Activated CD8-positive, alpha-beta memory T cell treated with anti-CD3 and anti-CD28 coated beads, Interleukin-2, amount 50 U/mL, for 1 hour (primary cell): ENCODE data around the gene TPSB2.
"Not testable (repeated sequence)": the region's sequence is repeated elsewhere in the genome, so short reads cannot be mapped to it uniquely, and the experiment has no call there.

Source experiments
- DNase-seq: peaks from one replicate; pipeline ENCODE4 v3.0.0-alpha.2; 2020; ENCODE audit errors: extremely low read depth

Gene TPSB2

DNA sequence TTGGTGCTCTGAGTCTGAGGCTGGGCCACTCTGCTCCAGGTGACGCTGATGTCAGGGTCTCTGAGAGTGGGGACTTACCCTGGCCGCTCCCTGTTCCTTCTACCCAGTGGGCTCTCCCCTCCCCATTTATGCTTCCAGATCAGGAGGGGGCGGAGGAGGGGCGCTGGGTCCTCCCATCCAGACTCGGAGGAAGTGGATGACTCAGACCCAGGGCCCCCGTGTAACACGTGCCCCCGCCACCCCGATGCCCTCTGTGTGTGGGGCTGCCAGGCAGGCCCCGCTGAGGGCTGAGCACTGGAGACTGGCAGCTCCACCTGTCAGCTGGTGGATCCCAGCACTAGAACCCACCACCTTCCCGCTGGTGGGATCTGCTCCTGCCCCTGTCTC, at the start of gene TPSB2:
Gene TPSB2 (minus strand): TSS at position 101 of the 387 bp plus-strand sequence. CDS start 233 bp downstream, outside the sequence.
- not testable (repeated sequence) for DNase-seq

DNA sequence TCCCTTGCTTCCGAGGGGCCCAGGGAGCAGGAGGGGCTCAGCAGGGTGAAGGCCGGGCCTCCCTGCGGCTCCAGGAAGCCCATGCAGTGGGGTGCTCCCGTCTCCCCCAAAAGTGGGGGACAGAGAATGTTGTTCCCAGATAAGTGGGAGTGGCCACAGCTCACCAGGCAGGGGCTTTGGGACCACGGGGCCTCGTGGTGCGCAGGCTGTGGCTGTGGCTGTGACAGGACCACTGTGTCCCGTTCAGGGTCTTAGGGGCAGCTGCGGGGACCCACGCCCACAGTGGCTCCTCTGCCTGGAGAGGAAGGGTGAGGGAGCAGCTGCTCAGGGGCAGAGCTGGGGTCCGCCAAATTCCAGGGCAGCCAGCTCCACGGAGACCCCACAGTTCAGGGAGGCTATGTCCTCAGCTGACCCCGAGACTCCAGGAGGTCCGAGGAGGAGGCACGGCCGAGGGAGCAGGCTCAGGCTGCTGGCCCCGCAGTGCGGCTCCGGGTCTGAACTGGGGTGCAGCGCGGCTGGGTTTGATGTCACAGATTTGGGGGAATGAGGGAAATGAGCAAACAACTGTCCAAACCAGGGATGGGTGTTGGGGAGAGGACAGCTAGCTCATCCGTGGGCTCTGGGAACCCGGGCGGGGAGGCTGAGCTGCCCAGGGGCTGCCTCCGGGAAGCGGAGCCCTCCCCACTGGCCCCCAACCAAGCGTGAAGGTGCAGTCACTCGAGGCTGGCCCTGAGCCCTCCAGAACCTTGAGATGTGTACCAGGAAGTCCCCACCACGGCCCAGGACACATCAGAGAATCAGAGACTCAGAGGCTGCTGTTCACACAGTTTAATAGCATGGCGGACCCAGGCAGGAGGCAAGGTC, 49.3 kb upstream of the TPSB2 start:
- no peak for DNase-seq

DNA sequence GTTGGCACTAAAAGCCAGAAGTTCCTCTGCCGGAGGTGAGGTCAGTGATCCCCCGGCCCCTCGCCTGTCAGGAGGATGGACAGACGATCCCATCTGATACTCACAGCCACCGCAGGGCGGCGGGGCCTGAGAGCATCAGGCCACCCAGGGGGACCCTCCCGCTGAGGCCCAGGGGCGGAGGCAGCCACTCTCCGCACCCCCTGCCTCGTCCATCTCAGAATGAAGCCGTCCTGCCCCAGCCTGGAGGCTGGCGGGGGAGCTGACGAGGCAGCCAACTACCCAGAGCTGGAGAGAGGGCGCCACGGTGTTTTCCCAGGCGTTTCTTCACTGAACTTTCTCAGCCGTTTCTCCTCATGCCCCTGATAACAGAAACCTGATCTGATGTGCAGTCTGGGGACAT, 48.5 kb upstream of the TPSB2 start:
- DNase-seq = no peak

DNA sequence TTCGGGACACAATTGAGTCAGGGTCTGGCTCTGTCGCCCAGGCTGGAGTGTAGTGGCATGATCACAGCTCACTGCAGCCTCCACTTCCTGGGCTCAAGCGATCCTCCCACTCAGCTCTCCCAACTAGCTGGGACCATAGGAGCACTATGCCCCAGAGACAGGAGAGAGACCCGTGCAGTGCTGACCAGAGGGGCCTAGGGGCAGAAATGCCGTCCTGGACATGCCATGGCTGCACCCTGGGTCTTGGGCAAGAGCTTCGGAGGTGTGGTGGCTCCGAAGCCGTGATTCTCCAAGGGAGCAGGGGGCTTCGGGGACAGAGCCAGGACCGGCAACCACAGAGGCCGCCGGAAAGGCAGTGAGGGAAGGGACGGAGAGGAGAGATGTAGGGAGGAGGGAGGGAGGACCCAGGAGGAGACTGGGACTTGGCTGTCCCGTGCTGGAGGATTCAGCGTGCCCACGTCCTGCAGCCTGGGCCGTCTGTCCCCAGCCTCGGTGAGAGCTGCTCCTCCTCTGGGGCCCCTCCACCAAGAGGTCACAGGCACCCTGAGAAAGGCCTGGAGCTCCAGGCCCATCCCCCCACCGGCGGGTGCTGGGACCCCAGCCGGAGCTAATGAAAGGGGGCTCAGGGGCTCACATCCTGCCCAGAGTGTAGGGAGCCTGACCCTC, 47.8 kb upstream of the TPSB2 start:
- DNase-seq = no peak

DNA sequence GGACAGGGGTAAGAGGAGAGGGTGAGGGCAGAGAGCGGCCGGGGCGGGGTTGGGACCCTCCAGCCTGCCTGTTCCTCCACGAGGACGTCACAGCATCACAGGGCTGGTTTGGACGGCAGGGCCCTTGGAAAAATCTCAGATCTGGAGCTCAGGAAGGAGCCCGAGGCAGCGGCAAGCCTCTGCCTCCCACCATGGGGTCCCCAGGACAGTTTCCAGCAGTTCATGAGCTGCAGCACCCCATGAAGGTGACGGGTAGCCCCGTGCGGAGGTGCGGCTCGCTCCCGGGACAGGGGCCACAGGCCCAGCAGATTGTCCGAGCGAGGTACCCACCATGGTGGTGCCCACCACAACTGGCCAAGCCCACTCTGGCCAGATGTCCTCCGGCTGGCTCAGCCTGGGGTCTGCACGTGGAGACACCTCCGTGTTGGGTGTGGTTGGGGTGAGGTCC, 47.2 kb upstream of the TPSB2 start:
- no peak for DNase-seq

DNA sequence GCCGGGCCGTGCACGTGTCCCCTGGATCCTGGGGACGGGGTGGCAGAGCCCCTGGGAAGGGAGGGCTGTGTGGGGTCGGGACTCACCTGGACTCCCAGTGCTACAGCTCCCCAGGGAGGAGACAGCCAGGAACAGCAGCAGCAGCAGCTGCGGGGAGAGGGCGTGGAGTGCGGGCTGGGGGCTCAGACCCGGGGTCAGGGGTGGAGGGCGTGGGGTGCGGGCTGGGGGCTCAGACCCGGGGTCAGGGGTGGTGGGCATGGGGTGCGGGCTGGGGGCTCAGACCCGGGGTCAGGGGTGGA, 46.5 kb upstream of the TPSB2 start:
- no peak for DNase-seq

DNA sequence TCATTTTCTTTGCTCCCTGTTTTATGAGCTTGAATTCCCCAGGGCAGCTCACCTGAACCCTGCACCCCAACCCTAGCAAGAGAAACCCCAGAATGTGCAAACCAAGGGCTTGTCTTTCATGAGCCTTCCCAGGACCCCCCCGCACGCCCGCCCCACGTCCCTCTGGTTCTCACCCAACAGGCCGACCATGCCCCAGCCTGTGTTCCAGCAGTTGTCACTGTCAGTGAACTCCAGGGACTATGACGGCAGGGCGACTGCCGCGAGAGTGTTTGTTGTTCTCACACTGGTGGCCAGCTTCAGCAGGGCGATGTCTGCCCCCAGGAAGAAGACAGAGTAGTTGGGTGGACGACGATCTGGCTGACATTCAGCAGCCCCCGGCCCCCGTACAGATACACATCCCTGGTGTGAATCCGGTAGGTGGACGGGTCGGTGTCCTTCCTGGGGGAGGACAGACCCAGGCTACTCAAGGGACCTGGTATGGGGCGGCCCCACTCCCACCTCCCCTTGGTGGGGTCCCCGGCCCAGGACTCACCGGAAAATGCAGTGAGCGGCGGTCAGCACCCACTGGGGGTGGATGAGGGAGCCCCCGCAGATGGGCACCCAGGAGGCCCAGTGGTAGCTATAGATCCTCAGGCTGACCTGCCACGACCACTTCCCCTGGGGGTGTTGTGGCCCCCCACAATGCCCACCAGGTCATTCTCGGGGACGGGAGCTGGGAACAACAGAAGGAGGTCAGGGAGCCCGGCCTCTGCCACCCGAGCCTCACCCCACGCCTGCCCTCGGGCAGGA, 46.0 kb upstream of the TPSB2 start:
- DNase-seq = no peak

DNA sequence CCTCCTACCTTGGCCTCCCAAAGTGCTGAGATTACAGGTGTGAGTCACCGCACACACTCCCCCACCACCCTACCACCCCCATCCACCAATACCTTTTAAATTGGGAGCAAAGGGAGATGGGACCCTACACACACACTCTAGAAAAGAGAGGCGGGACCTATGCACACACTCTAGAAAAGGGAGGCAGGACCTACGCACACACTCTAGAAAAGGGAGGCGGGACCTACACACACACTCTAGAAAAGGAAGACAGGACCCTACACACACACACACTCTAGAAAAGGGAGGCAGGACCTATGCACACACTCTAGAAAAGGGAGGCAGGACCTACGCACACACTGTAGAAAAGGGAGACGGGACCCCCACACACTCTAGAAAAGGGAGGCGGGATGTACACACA, 44.8 kb upstream of the TPSB2 start:
- DNase-seq = no peak

DNA sequence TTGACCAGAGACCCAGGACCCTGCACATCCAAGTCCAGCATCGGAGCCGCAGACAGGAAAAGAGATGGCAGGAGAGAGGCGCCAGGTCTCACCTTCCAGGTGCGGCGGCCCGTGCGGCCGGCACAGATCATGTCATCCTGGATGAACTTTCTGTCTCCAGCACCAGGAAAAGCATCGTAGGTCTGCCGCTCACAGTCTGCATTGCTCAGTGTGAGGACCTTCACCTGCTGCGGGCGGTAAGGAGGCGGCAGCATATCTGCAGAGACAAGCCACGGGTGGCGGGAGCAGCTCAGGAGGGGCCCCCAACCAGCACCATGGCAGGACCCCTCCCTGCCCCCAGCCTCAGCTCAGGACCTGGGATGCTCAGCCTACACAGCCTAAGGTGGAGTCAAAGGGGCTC, 43.8 kb upstream of the TPSB2 start:
- no peak for DNase-seq

DNA sequence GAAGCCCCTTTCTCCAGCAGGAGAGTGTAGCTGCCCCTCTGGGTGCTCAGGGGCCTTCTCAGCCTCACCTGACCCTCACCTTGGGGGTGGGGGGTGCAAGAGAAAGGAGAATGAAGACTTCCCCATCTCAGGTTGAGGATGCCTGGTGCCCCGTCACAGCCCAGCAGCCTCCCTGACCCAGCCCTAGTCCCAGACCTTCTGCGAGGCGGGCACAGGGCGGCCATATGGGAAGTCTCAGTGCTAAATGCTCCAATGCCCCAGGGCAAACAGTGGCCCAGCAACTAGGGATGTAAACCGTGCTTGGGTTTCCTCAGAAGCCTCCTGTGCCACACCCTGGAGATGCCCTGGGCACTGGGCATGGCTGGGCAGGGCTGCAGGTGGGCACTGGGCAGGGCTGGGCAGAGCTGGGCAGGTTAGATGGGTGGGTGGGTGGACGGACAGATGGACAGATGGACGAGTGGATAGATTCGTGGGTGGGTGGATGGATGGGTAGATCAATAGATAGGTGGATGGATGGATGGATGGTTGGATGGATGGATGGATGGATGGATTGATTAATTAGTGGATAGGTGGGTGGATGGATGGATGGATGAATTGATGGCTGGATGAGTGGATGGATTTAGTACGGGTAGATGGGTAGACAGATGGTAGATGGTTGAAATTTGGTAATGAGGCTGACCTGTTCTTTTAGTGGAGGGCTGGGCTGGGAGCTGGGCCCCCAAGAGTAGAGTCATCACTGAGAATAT, 42.6 kb upstream of the TPSB2 start:
- DNase-seq = no peak

DNA sequence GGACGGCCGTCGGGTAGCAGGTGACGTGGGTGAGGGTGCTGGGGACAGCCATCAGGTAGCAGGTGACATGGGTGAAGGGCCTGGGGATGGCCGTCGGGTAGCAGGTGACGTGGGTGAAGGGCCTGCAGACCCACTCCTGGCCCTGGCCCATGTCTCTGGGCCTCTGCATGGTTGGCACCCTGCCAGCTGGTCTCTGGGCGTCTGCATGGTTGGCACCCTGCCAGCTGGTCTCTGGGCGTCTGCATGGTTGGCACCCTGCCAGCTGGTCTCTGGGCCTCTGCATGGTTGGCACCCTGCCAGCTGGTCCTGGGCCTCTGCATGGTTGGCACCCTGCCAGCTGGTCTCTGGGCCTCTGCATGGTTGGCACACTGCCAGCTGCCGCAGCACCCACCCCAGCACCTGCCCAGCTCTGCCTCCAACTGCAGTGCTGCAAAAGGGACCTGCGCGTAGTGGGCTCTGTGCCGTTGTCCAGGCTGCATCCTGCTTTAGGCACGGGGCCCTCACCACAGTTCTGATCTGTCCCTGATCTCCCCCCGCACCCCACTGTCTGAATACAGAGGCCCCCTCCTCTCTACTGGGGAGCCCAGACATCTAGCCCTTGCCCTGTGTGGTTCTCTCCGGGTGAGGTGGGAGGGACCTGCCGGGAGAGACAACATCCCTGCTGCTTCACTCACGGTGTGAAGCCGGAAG, 41.9 kb upstream of the TPSB2 start:
- not testable (repeated sequence) for DNase-seq

DNA sequence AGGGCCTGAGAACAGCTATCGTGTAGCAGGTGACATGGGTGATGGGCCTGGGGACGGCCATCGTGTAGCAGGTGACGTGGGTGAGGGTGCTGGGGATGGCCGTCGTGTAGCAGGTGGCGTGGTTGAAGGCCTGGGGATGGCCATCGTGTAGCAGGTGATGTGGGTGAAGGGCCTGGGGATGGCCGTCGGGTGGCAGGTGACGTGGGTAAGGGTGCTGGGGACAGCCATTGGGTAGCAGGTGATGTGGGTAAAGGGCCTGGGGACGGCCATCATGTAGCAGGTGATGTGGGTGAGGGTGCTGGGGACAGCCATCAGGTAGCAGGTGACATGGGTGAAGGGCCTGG, 41.4 kb upstream of the TPSB2 start:
- no peak for DNase-seq

DNA sequence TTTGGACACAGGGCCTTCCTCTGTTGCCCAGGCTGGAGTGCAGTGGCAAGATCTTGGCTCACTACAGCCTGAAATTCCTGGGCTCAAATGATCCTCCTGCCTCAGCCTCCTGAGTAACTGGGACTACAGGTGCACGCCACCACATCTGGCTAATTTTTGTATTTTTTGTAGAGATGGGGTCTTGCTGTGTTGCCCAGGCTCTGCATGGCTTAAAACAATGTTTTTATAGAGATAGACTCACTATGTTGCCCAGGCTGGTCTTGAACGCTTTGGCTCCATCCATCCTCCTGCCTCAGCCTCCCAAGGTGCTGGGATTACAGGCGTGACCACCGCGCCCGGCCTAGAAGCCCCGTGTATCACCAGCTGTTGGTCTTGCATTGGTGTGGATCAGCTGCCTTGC, 39.4 kb upstream of the TPSB2 start:
- DNase-seq = not testable (repeated sequence)

DNA sequence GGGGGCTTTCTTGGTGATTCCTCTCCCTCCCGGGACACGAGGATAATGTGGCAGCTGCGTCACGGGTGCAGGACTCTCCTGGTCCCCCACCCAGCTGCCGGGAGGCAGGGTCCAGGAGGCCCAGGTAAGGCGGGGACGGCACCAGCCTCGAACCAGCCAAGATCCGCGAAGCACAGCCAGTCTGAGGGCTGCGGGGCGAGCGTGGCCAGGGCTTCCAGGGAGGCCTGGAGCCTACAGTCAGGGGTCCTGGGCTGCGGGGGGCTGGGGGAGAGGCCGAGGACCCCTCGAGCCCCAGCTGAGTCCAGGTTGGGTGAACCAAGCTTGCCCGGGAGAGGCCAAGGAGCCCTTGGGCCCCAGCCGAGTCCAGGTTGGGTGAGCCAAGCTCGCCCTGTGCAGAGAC, 35.8 kb upstream of the TPSB2 start:
- DNase-seq = no peak

DNA sequence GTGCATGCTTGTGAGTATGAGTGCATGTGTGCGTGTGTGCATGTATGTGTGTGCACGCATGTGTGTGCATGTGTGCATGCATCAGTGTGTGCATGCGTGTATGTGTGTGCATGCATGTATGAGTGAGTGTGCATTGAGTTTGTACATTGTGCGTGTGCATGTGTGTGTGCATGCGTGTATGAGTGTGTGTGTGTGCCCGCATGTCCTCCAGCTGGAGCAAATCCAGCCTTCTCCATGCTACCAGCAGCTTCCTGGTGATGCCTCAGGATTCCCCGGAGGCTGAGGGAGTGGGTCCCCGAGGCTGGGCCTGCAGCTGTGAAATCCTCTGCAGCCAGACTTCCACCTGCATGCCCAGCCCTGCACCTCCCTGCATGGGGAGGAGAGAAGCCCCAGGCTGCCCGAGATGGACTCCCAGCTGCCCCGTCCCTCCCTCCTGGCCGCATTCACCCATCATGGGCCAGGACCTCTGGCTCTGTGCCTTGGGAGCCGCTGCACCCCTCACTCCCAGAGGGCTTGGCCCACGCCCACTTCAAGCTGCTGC, 35.2 kb upstream of the TPSB2 start:
- no peak for DNase-seq

DNA sequence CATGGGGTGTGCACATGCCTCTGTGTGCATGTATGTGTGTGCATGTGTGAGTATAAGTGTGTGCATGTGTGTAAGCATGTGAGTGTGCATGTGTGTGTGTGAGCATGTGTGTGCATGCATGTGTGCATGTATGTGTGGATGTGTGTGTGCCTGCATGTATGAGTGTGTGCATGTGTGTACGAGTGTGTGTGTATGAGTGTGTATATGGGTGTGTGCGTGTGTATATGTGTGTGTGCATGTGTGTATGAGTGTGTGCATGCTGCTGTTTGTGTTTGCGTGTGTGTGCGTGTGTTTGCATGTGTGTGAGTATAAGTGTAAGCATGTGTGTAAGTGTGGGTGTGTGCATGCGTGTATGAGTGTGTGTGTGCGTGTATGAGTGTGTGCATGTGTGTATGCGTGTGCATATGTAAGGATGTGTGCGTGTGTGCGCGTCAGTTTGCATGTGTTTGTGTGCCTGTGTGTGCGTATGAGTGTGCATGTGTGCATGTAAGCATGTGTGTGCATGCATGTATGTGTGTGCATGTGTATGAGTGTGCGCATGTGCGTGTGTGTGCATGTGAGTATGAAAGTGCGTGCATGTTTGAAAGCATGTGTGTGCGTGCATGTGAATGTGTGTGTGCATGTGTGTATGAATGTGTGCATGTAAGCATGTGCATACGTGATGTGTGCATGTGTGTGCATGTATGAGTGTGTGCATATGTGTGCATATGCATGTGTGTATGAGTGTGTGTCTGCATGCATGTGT, 34.5 kb upstream of the TPSB2 start:
- DNase-seq = no peak

DNA sequence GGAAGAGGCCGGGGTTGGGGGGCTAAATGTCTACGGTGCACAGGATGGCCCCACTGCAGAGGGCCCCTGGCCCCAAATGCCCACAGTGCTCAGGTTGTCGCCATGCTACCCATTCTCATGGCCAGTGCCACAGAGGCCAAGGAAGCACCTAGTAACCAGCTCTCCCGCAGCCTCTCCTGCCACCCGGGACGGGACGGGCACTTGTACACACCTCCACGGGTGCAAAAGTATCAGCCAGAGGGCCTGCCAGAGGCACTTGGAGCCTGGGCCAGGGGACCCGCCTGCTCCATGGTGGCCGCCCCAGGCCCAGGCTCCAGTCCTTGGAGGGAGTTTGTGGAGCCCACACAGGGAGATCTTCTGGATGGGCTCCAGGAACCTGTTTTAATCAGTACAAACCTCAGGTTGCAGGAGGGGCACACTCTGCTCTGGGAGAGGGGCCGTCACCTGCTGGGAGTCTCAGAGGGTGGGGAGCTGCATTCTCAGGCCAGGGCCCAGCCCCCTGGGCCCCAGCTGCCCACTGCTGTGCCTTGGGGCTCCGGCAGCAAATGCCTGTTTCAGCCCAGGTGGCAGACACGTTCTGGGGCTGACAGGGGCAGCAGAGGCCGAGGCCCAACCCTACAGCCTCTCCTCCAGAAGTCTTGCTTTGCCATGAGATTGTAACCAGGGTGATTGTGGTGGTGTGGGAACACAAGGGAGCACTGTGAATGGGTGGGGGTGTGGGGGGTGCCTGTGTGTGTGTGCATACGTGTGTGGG, 33.8 kb upstream of the TPSB2 start:
- DNase-seq = no peak

DNA sequence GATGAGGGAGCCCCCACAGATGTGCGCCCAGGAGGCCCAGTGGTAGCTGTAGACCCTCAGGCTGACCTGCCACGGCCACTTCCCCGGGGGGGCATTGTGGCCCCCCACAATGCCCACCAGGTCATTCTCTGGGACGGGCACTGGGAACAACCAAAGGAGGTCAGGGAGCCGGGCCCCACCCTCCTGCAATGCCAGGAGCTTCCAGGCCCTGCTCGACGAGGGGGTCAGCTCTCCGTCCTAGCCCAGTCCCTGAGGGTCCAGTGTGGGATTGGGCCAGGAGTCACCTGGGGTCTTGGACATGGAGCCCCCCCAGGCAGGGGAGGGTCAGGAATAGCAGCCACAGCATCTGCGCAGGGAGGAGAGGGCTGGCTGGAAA, 32.9 kb upstream of the TPSB2 start:
- DNase-seq = no peak

DNA sequence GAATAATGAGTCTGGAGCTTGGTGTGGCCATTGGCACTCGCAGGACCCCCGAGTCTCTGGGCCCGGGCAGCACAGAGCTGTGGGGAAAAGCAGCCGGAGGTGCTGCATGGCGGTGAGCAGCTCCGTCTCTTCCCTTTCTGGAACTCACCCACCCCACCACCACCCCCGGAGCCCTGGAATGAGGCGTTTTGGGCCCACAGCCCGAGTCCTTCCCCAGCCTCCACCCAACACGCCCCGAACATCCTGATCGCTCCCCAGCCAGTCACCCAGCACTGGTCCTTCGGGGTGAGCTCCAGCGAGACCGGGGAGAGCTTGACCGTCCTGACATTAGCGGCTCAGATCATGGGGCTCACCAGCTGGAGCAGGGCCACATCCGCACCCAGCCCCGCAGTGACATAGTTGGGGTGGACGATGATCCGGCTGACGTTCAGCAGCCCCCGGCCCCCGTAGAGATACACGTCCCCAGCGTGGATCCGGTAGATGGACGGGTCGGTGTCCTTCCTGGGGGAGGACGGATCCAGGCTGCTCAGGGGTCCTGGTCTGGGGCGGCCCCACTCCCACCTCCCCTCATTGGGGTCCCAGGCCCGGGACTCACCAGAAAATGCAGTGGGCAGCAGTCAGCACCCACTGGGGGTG, 32.3 kb upstream of the TPSB2 start:
- no peak for DNase-seq
